ENCODE data around the gene FAM200B. TPM values are rescaled to one million over a fixed set of nuclear protein-coding genes. Genes with fewer than 3 reads are reported as not detected.
A peak's percentile ranks its signal among the peaks of the same experiment; 100 is the strongest.

FAM200B gene
- total and polyA plus RNA-seq, 2 experiments from 2014 or later: 33.2 to 74.6 TPM

DNA sequence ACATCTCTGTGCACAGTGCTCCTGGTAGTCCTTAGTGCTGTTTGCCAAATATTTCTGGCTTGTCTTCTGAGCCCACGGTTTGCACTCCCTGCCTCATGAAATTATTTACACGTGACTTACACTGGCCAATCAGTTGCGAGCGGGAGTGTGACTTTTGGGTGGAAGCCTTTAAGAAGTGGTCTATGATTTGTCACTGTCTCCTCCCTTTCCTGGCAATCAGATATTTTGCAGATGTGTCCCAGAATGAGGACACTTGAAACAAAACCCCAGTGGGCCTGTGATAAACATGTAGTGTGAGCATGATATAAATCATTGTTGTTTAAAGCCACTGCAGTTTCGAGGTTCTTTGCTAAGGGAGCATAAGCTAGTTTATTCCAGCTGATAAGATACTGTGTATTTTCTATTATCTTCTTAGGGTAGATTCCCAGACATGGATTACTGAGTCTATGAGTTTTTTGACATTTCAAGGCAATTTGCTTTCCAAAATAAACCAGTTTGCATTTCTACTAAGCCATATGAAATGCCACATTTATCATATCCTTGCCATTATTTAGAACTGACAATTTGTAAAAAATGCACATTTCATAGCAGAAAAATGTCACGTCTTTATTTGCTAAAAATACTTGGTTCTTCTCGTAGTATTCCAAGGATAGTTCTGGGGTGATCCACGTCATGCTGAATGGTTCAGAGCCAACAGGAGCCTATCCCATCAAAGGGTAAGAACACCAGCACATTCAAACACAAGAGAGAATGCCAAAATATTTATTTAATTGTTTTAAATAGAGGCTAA is 33.2 kb downstream of the FAM200B start:
- Histone ChIP-seq H2AFZ (no peak overlapping the region; the same call in 1 of the 2 replicates), H3K4me2 (ENCODE audit: unreplicated experiment) (no peak overlapping the region), H3F3A (ENCODE audit: insufficient read depth) (peaks cover 16% of the 10 kb centered on the region), H3K9me3 (ENCODE audit: low read depth) (no peaks in the 10 kb centered on the region), H3K27me3 (replicated peaks; ENCODE audit: insufficient read depth) (no peaks in the 10 kb centered on the region), H3K4me1 (ENCODE audit: insufficient read depth) (peaks cover 41% of the 10 kb centered on the region), H3K9ac (no peak overlapping the region), H3K9me2 (ENCODE audit: insufficient read depth) (no peaks in the 10 kb centered on the region), H3K27ac (no peak overlapping the region), H4K20me1 (ENCODE audit: insufficient read depth) (no peaks in the 10 kb centered on the region), H3K79me2 (ENCODE audit: insufficient read depth) (no peaks in the 10 kb centered on the region), H3K36me3 (ENCODE audit: low read depth) (no peaks in the 10 kb centered on the region), H3K4me3 (no peak overlapping the region)
- in situ Hi-C loops (cut with MboI): no loop called here
- TF ChIP-seq EZH2 (IDR thresholded peaks at IDR 0.05; ENCODE audit: insufficient read depth, poor library complexity, severe bottlenecking) (no peak), EZH2phosphoT487 (IDR thresholded peaks at IDR 0.05; ENCODE audit: insufficient read depth, low read depth) (no peak)
- WGBS, 2 experiments (ENCODE audit: low coverage in 1 of 2, low lambda C conversion rate in 2 of 2, missing lambda C conversion rate in 2 of 2): 54 to 59% methylated on average over 8 of the region's 8 CpGs
- peak; percentile 35 for DNase-seq

DNA sequence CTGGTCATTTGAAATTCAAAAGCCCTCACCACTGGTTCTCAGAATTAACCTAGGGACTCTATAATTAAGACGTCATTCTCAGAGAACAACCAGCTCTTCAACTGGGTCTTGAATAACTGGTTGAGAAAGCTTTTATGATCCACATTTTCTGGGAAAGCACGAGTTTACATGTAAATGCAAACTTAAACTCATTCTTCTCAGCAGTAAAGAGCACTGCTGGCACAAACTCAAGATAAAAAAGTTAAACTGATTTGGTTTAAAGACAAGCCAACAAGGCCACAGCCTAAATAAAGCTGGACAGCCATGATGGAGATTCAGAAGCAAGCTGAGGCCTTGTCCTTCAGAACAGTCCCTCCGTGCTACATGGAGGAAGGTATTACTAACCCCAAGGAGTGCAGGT is 34.5 kb downstream of the FAM200B start:
- H3K4me3 ChIP-seq: no peak overlapping the region
- no peak overlapping the region for H3K27ac ChIP-seq
- no peak overlapping the region for H3K4me2 ChIP-seq (ENCODE audit: unreplicated experiment)
- in situ Hi-C loops (cut with MboI): no loop called here
- H2AFZ ChIP-seq: 0 out of 2 replicates have a peak overlapping the region, but pooled peaks have one; percentile 25
- no peaks in the 10 kb centered on the region for H3K79me2 ChIP-seq (ENCODE audit: insufficient read depth)
- no peaks in the 10 kb centered on the region for H3K9me3 ChIP-seq (ENCODE audit: low read depth)
- H4K20me1 ChIP-seq (ENCODE audit: insufficient read depth): no peaks in the 10 kb centered on the region
- H3K4me1 ChIP-seq (ENCODE audit: insufficient read depth): peaks cover 41% of the 10 kb centered on the region
- H3K9me2 ChIP-seq (ENCODE audit: insufficient read depth): no peaks in the 10 kb centered on the region
- WGBS, 2 experiments (ENCODE audit: low coverage in 1 of 2, low lambda C conversion rate in 2 of 2, missing lambda C conversion rate in 2 of 2): 79 to 86% methylated on average over 3 of the region's 3 CpGs
- H3K36me3 ChIP-seq (ENCODE audit: low read depth): no peaks in the 10 kb centered on the region
- no peak overlapping the region for H3K9ac ChIP-seq
- TF ChIP-seq EZH2 (IDR thresholded peaks at IDR 0.05; ENCODE audit: insufficient read depth, poor library complexity, severe bottlenecking): no peak
- TF ChIP-seq EZH2phosphoT487 (IDR thresholded peaks at IDR 0.05; ENCODE audit: insufficient read depth, low read depth): no peak
- H3F3A ChIP-seq (ENCODE audit: insufficient read depth): peaks cover 16% of the 10 kb centered on the region
- no peak for DNase-seq
- H3K27me3 ChIP-seq (replicated peaks; ENCODE audit: insufficient read depth): no peaks in the 10 kb centered on the region

DNA sequence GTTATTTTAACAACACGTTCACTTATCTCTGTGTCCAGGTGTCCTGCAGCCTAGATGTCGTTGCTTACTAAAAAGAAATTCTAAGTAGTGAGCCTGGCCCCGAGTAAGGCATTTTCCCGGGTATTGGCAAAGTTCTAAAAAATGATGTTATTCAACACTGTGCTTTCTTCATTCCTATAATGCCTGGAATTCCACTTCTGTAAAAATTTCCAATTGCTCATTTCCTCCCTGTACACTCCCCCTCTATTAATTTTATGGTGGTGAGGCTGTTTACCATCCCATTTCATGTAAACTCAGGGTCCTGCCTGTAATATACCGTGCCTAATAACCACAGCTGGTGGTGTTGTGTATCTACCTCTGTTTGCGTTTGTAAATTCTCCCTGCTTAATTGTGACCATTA is 35.5 kb downstream of the FAM200B start:
- in situ Hi-C loops (cut with MboI): no loop called here
- peak overlapping the region; percentile 68 for H2AFZ ChIP-seq

DNA sequence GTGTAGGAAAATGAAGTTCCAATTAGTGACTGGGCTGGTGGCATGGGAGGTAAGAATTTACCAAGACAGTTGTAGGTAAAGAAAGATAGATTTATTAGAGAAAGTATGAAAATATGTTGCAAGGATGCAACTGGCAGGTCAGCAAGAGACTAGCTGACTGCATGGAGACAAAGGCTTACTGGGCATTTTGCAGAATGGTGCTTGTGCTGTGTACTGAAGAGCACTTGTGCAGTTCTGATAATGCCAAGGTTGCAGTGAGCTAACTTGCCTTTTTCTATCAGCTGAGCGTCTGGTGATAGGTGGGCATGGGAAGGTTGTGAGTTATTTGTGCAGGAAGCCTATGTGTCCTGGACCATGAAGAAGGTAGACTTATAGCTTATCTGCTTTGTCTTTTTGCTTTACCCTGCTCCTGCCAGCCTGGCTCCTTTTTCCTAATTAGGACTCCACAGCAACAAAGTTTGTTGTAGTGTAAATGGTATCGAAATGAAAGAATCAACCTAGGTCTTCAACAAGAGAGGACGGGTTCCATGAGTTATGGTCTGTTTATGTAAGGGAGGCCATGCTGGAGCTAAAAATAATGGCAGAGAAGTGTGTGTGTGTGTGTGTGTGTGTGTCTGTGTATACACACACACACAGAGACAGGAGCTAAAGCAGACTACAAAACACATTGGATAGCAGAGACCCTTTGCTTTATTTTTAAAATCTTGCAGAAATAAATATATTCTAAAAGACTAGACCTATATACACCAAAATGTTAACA is 36.2 kb downstream of the FAM200B start:
- Histone ChIP-seq H3K36me3 (ENCODE audit: low read depth) (no peaks in the 10 kb centered on the region), H3K27ac (peak overlapping the region; percentile 41; the same call in 1 of the 2 replicates), H3K4me1 (ENCODE audit: insufficient read depth) (peaks cover 41% of the 10 kb centered on the region), H3K9me3 (ENCODE audit: low read depth) (no peaks in the 10 kb centered on the region), H3K9me2 (ENCODE audit: insufficient read depth) (no peaks in the 10 kb centered on the region), H3F3A (ENCODE audit: insufficient read depth) (peaks cover 16% of the 10 kb centered on the region), H3K4me2 (ENCODE audit: unreplicated experiment) (peak overlapping the region; percentile 60), H3K4me3 (no peak overlapping the region), H3K79me2 (ENCODE audit: insufficient read depth) (no peaks in the 10 kb centered on the region), H3K9ac (0 out of 2 replicates have a peak overlapping the region, but pooled peaks have one; percentile 26), H4K20me1 (ENCODE audit: insufficient read depth) (no peaks in the 10 kb centered on the region), H3K27me3 (replicated peaks; ENCODE audit: insufficient read depth) (no peaks in the 10 kb centered on the region), H2AFZ (peak overlapping the region; percentile 68)
- in situ Hi-C loops (cut with MboI): no loop called here
- TF ChIP-seq EZH2 (IDR thresholded peaks at IDR 0.05; ENCODE audit: insufficient read depth, poor library complexity, severe bottlenecking) (no peak), EZH2phosphoT487 (IDR thresholded peaks at IDR 0.05; ENCODE audit: insufficient read depth, low read depth) (no peak)
- WGBS, 2 experiments (ENCODE audit: low coverage in 1 of 2, low lambda C conversion rate in 2 of 2, missing lambda C conversion rate in 2 of 2): 86 to 92% methylated on average over 3 of the region's 3 CpGs
- peak; percentile 30 for DNase-seq

More for the DNA sequence above, 35.5 kb downstream of the FAM200B start:
- H3K4me2 ChIP-seq (ENCODE audit: unreplicated experiment): peak overlapping the region; percentile 60
- WGBS, 2 experiments (ENCODE audit: low coverage in 1 of 2, low lambda C conversion rate in 2 of 2, missing lambda C conversion rate in 2 of 2): 34 to 39% methylated on average over 6 of the region's 6 CpGs
- TF ChIP-seq EZH2 (IDR thresholded peaks at IDR 0.05; ENCODE audit: insufficient read depth, poor library complexity, severe bottlenecking) (no peak), EZH2phosphoT487 (IDR thresholded peaks at IDR 0.05; ENCODE audit: insufficient read depth, low read depth) (no peak)
- no peaks in the 10 kb centered on the region for H3K79me2 ChIP-seq (ENCODE audit: insufficient read depth)
- H3K27ac ChIP-seq: peak overlapping the region; percentile 41; the same call in 1 of the 2 replicates
- peaks cover 16% of the 10 kb centered on the region for H3F3A ChIP-seq (ENCODE audit: insufficient read depth)
- no peaks in the 10 kb centered on the region for H4K20me1 ChIP-seq (ENCODE audit: insufficient read depth)
- peak overlapping the region; percentile 26; the same call in 1 of the 2 replicates for H3K9ac ChIP-seq
- H3K4me3 ChIP-seq: 0 out of 2 replicates have a peak overlapping the region, but pooled peaks have one; percentile 30
- no peaks in the 10 kb centered on the region for H3K9me2 ChIP-seq (ENCODE audit: insufficient read depth)
- H3K36me3 ChIP-seq (ENCODE audit: low read depth): no peaks in the 10 kb centered on the region
- H3K4me1 ChIP-seq (ENCODE audit: insufficient read depth): peaks cover 41% of the 10 kb centered on the region
- peak; percentile 64 for DNase-seq
- no peaks in the 10 kb centered on the region for H3K27me3 ChIP-seq (replicated peaks; ENCODE audit: insufficient read depth)
- H3K9me3 ChIP-seq (ENCODE audit: low read depth): no peaks in the 10 kb centered on the region
